Measurements from ENCODE around the gene FBXO44. TPM values are rescaled to one million over a fixed set of nuclear protein-coding genes. Genes with fewer than 3 reads are reported as not detected.
"Not testable (repeated sequence)": the region's sequence is repeated elsewhere in the genome, so short reads cannot be mapped to it uniquely, and the experiment has no call there.

Gene FBXO44, protein sequence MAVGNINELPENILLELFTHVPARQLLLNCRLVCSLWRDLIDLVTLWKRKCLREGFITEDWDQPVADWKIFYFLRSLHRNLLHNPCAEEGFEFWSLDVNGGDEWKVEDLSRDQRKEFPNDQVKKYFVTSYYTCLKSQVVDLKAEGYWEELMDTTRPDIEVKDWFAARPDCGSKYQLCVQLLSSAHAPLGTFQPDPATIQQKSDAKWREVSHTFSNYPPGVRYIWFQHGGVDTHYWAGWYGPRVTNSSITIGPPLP
- 19.1 and 21.5 TPM in 2 replicates for total RNA-seq
- long read RNA-seq, partial matches to known transcripts, result 0 of 2 reads
- long read RNA-seq, other reads (novel, unspliced or antisense), result 1 of 2 reads

DNA sequence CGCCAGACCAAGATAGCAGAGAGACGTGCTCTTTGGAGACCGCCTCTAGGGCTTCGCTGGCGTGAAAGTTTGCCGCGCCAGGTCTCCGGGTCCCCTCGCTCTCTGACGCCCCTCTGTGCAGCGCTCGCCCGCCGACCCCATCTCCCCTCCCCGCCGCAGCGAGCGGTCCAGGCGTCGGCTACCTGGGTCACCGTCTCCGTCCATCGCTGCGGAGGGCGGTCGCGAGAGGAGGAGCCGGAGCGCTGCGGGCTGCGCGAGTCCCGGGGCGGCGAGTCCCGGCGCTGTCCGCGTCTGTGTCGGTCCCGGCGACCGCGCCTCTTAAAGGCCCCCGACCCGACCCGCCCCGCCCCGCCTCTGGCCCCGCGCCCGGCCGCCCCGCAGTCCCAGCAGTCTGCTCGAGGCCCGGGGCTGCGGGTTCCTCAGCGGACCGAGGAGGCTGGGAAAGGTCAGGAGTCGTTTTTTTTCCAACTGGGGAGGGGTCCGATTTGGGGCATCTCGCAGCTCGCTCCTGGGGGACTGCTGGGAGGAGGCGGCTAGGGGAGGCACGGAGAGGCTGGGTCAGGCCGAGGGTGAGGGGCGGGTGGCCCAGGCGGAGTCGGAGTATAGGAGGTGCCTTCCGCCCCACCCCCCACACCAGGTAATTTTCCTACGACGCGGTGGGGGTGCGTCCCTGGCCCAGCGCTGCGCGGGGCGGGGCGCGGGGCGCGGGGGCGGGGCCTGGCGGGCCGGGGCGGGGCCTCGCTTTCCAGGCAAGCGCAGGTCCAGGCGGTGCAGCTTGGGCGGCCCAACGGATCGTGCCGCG, at the start of gene FBXO44, which contains the start of gene FBXO2:
Gene FBXO44, plus strand, starts transcription at position 741 of the 802 bp plus-strand sequence. CDS start 959 bp downstream, outside the sequence.
Gene FBXO2, minus strand, starts transcription at position 293 of the 802 bp plus-strand sequence. Its CDS starts 89 bp downstream, at position 204.
- no peak for DNase-seq (ENCODE audit: low spot score, unreplicated experiment)
- no peaks in the 10 kb centered on the region for H3K9me3 Mint-ChIP-seq (ENCODE audit: low read depth)
- peaks cover 32% of the 10 kb centered on the region for H3K27me3 Mint-ChIP-seq
- peaks cover 9% of the 10 kb centered on the region for H3K4me1 Mint-ChIP-seq (ENCODE audit: low read depth)
- H3K4me3 Mint-ChIP-seq (ENCODE audit: low read depth), result peak within 1 kb of the TSS; percentile 70
- TF ChIP-seq, protein P1, sequence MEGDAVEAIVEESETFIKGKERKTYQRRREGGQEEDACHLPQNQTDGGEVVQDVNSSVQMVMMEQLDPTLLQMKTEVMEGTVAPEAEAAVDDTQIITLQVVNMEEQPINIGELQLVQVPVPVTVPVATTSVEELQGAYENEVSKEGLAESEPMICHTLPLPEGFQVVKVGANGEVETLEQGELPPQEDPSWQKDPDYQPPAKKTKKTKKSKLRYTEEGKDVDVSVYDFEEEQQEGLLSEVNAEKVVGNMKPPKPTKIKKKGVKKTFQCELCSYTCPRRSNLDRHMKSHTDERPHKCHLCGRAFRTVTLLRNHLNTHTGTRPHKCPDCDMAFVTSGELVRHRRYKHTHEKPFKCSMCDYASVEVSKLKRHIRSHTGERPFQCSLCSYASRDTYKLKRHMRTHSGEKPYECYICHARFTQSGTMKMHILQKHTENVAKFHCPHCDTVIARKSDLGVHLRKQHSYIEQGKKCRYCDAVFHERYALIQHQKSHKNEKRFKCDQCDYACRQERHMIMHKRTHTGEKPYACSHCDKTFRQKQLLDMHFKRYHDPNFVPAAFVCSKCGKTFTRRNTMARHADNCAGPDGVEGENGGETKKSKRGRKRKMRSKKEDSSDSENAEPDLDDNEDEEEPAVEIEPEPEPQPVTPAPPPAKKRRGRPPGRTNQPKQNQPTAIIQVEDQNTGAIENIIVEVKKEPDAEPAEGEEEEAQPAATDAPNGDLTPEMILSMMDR (IDR thresholded peaks at IDR 0.05; ENCODE audit: unreplicated experiment), result no peak
- peaks cover 2% of the 10 kb centered on the region for H3K36me3 Mint-ChIP-seq (ENCODE audit: insufficient read depth)
- peak within 1 kb of the TSS; percentile 45 for H3K27ac Mint-ChIP-seq

DNA sequence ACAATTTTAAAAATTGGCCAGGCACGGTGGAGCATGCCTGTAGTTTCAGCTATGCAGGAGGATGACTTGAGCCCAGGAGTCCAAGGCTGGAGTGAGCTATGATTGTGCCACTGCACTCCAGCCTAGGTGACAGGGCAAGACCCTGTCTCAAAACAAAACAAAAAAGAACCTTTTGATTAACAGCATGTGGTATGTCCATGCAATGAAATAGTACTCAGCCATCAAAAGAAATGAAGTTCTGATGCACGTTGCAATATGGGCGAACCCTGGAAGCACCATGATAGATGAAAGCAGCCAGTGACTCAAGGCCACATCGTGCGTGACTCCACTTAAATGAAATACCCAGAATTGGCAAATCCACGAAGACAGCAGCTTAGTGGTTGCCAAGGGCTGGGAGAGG, 47.9 kb upstream of the FBXO44 start:
- H3K36me3 Mint-ChIP-seq (ENCODE audit: insufficient read depth), result no peaks in the 10 kb centered on the region
- DNase-seq (ENCODE audit: low spot score, unreplicated experiment), result no peak
- peaks cover 5% of the 10 kb centered on the region for H3K9me3 Mint-ChIP-seq (ENCODE audit: low read depth)
- TF ChIP-seq, protein P1 (IDR thresholded peaks at IDR 0.05; ENCODE audit: unreplicated experiment), result no peak
- no peaks in the 10 kb centered on the region for H3K4me1 Mint-ChIP-seq (ENCODE audit: low read depth)
- peaks cover 7% of the 10 kb centered on the region for H3K27me3 Mint-ChIP-seq
- H3K27ac Mint-ChIP-seq, result no peak overlapping the region
- H3K4me3 Mint-ChIP-seq (ENCODE audit: low read depth), result no peak overlapping the region

DNA sequence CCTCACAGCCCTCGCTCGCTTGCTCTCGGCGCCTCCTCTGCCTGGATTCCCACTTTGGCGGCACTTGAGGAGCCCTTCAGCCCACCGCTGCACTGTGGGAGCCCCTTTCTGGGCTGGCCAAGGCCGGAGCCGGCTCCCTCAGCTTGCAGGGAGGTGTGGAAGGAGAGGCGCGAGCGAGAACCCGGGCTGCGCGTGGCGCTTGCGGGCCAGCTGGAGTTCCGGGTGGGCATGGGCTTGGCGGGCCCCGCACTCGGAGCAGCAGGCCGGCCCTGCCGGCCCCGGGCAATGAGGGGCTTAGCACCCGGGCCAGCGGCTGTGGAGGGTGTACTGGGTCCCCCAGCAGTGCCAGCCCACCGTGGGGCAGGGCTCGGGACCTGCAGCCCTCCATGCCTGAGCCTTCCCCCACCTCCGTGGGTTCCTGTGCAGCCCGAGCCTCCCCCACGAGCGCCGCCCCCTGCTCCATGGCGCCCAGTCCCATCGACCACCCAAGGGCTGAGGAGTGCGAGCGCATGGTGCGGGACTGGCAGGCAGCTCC, 46.0 kb upstream of the FBXO44 start:
- not testable (repeated sequence) for H3K4me3 Mint-ChIP-seq (ENCODE audit: low read depth); H3K9me3 Mint-ChIP-seq (ENCODE audit: low read depth); H3K27ac Mint-ChIP-seq; H3K27me3 Mint-ChIP-seq; DNase-seq (ENCODE audit: low spot score, unreplicated experiment); H3K4me1 Mint-ChIP-seq (ENCODE audit: low read depth); H3K36me3 Mint-ChIP-seq (ENCODE audit: insufficient read depth)

DNA sequence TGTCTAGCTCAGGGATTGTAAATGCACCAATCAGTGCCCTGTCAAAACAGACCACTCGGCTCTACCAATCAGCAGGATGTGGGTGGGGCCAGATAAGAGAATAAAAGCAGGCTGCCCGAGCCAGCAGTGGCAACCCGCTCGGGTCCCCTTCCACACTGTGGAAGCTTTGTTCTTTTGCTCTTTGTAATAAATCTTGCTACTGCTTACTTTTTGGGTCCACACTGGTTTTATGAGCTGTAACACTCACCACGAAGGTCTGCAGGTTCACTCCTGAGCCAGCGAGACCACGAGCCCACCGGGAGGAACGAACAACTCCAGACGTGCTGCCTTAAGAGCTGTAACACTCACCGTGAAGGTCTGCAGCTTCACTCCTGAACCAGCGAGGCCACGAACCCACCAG, 45.3 kb upstream of the FBXO44 start:
- DNase-seq (ENCODE audit: low spot score, unreplicated experiment); H3K4me1 Mint-ChIP-seq (ENCODE audit: low read depth); H3K9me3 Mint-ChIP-seq (ENCODE audit: low read depth); H3K27ac Mint-ChIP-seq; H3K27me3 Mint-ChIP-seq; H3K4me3 Mint-ChIP-seq (ENCODE audit: low read depth); H3K36me3 Mint-ChIP-seq (ENCODE audit: insufficient read depth): not testable (repeated sequence)

DNA sequence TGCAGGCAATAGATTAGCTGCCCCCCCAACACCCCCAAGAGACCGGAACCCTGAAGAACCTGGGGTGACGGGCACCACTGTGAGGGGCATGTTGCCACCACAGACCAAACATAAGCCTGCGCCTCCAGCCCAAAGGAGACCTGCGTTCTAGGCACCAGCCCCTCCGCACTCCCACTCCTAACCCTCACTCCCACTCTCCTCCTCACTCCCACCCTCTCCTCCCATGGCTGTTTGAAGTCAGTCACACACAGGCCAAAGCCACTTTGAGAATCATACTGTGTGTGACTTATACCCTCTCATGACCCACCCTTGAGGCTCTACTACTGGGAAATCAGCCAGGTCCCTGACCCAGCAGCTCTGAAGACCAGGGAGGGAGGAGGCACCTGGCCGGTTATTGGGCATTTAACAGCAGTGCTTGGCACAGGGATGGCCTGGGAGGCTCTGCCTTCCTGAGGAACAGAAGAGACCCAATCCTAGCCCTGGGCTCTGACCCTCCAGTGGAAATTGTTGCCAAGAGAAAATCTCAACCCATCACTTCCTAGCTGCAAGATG, 44.0 kb upstream of the FBXO44 start:
- no peak for DNase-seq (ENCODE audit: low spot score, unreplicated experiment)
- no peak overlapping the region for H3K27ac Mint-ChIP-seq
- H3K27me3 Mint-ChIP-seq, result peaks cover 14% of the 10 kb centered on the region

More for the DNA sequence above, 44.0 kb upstream of the FBXO44 start:
- TF ChIP-seq, protein P1 (IDR thresholded peaks at IDR 0.05; ENCODE audit: unreplicated experiment), result no peak
- no peaks in the 10 kb centered on the region for H3K4me1 Mint-ChIP-seq (ENCODE audit: low read depth)
- H3K9me3 Mint-ChIP-seq (ENCODE audit: low read depth), result peaks cover 5% of the 10 kb centered on the region
- H3K36me3 Mint-ChIP-seq (ENCODE audit: insufficient read depth), result no peaks in the 10 kb centered on the region
- no peak overlapping the region for H3K4me3 Mint-ChIP-seq (ENCODE audit: low read depth)
